Suprapubic skin (tissue), 3 donors: ENCODE results near the gene UBE2D1.

Experiments used
- CTCF ChIP-seq, 2 donors: fragments of 200-600 bp in 1 of 2; fragments of 450-650 bp in 1 of 2; sonication (generic) in 1 of 2; IDR thresholded peaks; one replicate each; pipeline ENCODE4 v1.5.1; 2016 to 2019; ENCODE audit warnings: antibody characterized with exemption in 2 of 2, mild to moderate bottlenecking in 1 of 2, moderate library complexity in 1 of 2
- EP300 ChIP-seq: sonication (generic); formaldehyde crosslinking; IDR thresholded peaks from one replicate; pipeline ENCODE4 v1.6.1; 2017; ENCODE audit warnings: antibody characterized with exemption
- POLR2A ChIP-seq, 2 donors: fragments of 450-650 bp; IDR thresholded peaks; one replicate each; pipeline ENCODE4 v1.6.1; 2017; ENCODE audit warnings: antibody characterized with exemption in 2 of 2, mild to moderate bottlenecking in 2 of 2, moderate library complexity in 2 of 2

- TF ChIP-seq CTCF (IDR thresholded peaks at IDR 0.05) (no peak), EP300 (no peak), POLR2A (IDR thresholded peaks at IDR 0.05) (no peak)
Measured at GRCh38 chr10:58382489-58382995, 47.7 kb downstream of the UBE2D1 start.
